ENCODE results near the gene ATP11B. TPM values are rescaled to one million over a fixed set of nuclear protein-coding genes. Genes with fewer than 3 reads are reported as not detected.

ATP11B gene
- total RNA-seq, 6 experiments from 2014 or later: 43.9 to 60.5 (median 51.5) TPM

DNA sequence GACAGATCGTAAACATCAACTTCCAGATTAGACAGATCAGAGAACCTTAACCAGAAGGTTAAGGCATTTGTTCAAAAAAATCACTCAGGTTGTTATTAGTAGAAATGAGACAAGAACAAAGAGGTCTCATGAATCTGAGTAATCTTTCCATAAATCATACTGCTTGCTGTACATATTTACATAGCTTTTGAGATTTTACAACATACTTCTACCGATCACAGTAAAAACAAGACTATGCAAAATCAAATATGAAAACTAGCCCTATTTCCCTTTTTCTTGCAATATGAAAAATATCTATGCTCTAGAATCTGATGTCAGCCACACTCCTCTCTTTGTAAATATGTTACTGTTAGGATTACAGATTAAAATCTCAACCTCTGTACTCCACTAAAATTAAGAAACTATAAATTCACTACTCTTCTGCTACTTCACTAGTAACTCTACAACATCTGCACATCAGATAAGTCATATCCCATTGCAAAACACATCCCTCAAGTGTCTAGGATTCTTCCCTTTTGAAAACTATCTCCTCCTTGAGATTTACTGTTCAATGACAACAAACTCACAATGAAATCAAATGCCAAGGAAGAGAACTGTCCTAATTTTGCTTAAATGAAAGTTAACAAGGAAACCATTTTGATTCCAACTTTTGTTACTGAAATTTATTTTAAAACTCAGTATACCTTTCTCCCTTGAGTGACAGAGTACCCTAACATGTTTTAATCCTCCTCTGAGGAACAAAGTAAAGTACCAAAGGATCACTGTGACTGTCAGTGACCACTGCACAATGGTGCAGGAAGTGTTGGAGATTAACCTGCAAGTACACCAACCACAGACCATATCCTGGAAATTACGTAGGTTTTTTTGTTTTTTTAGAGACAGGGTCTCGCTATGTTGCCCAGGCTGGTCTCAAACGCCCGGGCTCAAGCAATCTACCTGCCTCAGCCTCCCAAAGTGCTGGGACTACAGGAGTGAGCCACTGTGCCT is 174.2 kb downstream of the ATP11B start:
- TF ChIP-seq, protein P1, sequence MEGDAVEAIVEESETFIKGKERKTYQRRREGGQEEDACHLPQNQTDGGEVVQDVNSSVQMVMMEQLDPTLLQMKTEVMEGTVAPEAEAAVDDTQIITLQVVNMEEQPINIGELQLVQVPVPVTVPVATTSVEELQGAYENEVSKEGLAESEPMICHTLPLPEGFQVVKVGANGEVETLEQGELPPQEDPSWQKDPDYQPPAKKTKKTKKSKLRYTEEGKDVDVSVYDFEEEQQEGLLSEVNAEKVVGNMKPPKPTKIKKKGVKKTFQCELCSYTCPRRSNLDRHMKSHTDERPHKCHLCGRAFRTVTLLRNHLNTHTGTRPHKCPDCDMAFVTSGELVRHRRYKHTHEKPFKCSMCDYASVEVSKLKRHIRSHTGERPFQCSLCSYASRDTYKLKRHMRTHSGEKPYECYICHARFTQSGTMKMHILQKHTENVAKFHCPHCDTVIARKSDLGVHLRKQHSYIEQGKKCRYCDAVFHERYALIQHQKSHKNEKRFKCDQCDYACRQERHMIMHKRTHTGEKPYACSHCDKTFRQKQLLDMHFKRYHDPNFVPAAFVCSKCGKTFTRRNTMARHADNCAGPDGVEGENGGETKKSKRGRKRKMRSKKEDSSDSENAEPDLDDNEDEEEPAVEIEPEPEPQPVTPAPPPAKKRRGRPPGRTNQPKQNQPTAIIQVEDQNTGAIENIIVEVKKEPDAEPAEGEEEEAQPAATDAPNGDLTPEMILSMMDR (IDR thresholded peaks at IDR 0.05): no peak
- Mint-ChIP-seq H3K4me1 (ENCODE audit: low read depth) (peaks cover 51% of the 10 kb centered on the region), H3K36me3 (ENCODE audit: low read depth) (peaks cover 5% of the 10 kb centered on the region; the same call in 1 of the 2 replicates), H3K9me3 (no peaks in the 10 kb centered on the region), H3K4me3 (no peak overlapping the region), H3K27me3 (ENCODE audit: insufficient read depth) (no peaks in the 10 kb centered on the region), H3K27ac (peak overlapping the region; percentile 41)
- DNase-seq: no peak

DNA sequence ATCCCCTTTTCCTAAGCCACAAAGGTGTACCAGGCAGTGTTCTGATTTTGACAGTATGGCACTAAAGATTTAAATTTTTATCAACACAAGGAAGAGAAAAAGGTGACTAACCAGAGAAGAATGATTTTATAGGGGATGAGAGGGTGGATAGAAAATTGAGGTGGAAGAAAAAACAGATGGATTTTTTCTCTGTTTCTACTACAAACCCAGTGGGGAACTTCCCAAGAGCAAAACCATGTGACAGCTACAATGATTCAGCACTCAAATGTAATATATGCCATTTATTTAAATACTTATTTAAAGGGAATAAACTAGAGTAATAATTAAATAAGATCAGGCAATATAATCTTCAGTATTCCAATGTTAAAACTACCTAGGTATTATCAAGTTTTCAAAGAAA is 176.0 kb downstream of the ATP11B start:
- H3K4me3 Mint-ChIP-seq: no peak overlapping the region
- no peaks in the 10 kb centered on the region for H3K27me3 Mint-ChIP-seq (ENCODE audit: insufficient read depth)
- TF ChIP-seq, protein P1 (IDR thresholded peaks at IDR 0.05): no peak
- peak overlapping the region; percentile 76 for H3K27ac Mint-ChIP-seq
- peaks cover 51% of the 10 kb centered on the region for H3K4me1 Mint-ChIP-seq (ENCODE audit: low read depth)
- H3K36me3 Mint-ChIP-seq (ENCODE audit: low read depth): peaks cover 8% of the 10 kb centered on the region; the same call in 1 of the 2 replicates
- no peaks in the 10 kb centered on the region for H3K9me3 Mint-ChIP-seq
- DNase-seq: peak; percentile 62

- no peak for DNase-seq
Observed at GRCh38 chr3:182969853-182970252, 176.5 kb downstream of the ATP11B start.

GRCh38 chr3:182970811-182971418 is 177.6 kb downstream of the ATP11B start:
- Mint-ChIP-seq H3K4me1 (ENCODE audit: low read depth) (peaks cover 46% of the 10 kb centered on the region), H3K9me3 (no peaks in the 10 kb centered on the region), H3K27me3 (ENCODE audit: insufficient read depth) (no peaks in the 10 kb centered on the region), H3K27ac (peak overlapping the region; percentile 44; the same call in 1 of the 2 replicates), H3K36me3 (ENCODE audit: low read depth) (peaks cover 8% of the 10 kb centered on the region; the same call in 1 of the 2 replicates), H3K4me3 (peak overlapping the region; percentile 15; the same call in 1 of the 2 replicates)
- TF ChIP-seq, protein P1 (IDR thresholded peaks at IDR 0.05): no peak
- DNase-seq: no peak

More at GRCh38 chr3:182969853-182970252, 176.5 kb downstream of the ATP11B start:
- peaks cover 51% of the 10 kb centered on the region for H3K4me1 Mint-ChIP-seq (ENCODE audit: low read depth)
- H3K27me3 Mint-ChIP-seq (ENCODE audit: insufficient read depth): no peaks in the 10 kb centered on the region
- TF ChIP-seq, protein P1 (IDR thresholded peaks at IDR 0.05): no peak
- H3K9me3 Mint-ChIP-seq: no peaks in the 10 kb centered on the region
- H3K36me3 Mint-ChIP-seq (ENCODE audit: low read depth): peaks cover 8% of the 10 kb centered on the region; the same call in 1 of the 2 replicates
- H3K4me3 Mint-ChIP-seq: no peak overlapping the region
- peak overlapping the region; percentile 70 for H3K27ac Mint-ChIP-seq

Other genes starting within 250 kb of the ATP11B start
- gene DCUN1D1, start 187.0 kb downstream of the ATP11B start, total RNA-seq (2021; fragmentation: NEBNext Ultra II Directional; extraction: Animal tissue kit (Norgen Biotek cat#: 25700)): 10 to 100 TPM; 46.1 to 56.9 (median 52.2) TPM

Measured in HFFc6 (cell line).